ENCODE data around the gene MKX. TPM values are rescaled to one million over a fixed set of nuclear protein-coding genes. Genes with fewer than 3 reads are reported as not detected.

Gene MKX
- polyA plus RNA-seq, 3 donors, result not detected

- H2AFZ ChIP-seq (ENCODE audit: insufficient read depth, low read depth, low read length, poor library complexity, severe bottlenecking), result no peak overlapping the region
- H3K27me3 ChIP-seq (ENCODE audit: control insufficient read depth in 2 of 2, insufficient read depth in 2 of 2, low read length in 2 of 2), result no peaks in the 10 kb centered on the region
- H3K9me3 ChIP-seq (replicated peaks in 1 of 2; ENCODE audit: control insufficient read depth in 1 of 2, insufficient read depth in 1 of 2, low read length in 2 of 2), result no peaks in the 10 kb centered on the region
- H3K4me2 ChIP-seq (replicated peaks; ENCODE audit: extremely low read depth, low read length, poor library complexity, severe bottlenecking), result no peak overlapping the region
- TF ChIP-seq, protein P1, sequence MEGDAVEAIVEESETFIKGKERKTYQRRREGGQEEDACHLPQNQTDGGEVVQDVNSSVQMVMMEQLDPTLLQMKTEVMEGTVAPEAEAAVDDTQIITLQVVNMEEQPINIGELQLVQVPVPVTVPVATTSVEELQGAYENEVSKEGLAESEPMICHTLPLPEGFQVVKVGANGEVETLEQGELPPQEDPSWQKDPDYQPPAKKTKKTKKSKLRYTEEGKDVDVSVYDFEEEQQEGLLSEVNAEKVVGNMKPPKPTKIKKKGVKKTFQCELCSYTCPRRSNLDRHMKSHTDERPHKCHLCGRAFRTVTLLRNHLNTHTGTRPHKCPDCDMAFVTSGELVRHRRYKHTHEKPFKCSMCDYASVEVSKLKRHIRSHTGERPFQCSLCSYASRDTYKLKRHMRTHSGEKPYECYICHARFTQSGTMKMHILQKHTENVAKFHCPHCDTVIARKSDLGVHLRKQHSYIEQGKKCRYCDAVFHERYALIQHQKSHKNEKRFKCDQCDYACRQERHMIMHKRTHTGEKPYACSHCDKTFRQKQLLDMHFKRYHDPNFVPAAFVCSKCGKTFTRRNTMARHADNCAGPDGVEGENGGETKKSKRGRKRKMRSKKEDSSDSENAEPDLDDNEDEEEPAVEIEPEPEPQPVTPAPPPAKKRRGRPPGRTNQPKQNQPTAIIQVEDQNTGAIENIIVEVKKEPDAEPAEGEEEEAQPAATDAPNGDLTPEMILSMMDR (IDR thresholded peaks at IDR 0.05), result no peak
- WGBS (ENCODE audit: insufficient coverage), result no CpG with 5 or more reads among the region's 1 CpG
- no peak overlapping the region for H3K4me3 ChIP-seq (replicated peaks in 1 of 3; ENCODE audit: low read depth in 2 of 3, low read length in 3 of 3)
- H3K27ac ChIP-seq (ENCODE audit: low read depth in 1 of 2, low read length in 2 of 2), result no peak overlapping the region
- DNase-seq, result no peak
- no peaks in the 10 kb centered on the region for H3K79me2 ChIP-seq (ENCODE audit: insufficient read depth, low read length)
- Mint-ChIP-seq H3K9me3 (peaks cover 2 to 8% (median 5%) of the 10 kb centered on the region in 7 donors), H3K4me3 (no peak overlapping the region), H3K36me3 (no peaks in the 10 kb centered on the region), H3K4me1 (no peaks in the 10 kb centered on the region), H3K27me3 (ENCODE audit: low read depth in 3 of 3) (peaks cover 0 to 4% (median 0%) of the 10 kb centered on the region in 3 donors), H3K27ac (no peak overlapping the region)
- no peaks in the 10 kb centered on the region for H3K4me1 ChIP-seq (ENCODE audit: control insufficient read depth in 1 of 2, insufficient read depth in 2 of 2, low read length in 2 of 2)
- H3K36me3 ChIP-seq (replicated peaks in 1 of 2; ENCODE audit: control insufficient read depth in 1 of 2, insufficient read depth in 2 of 2, low read length in 2 of 2), result no peaks in the 10 kb centered on the region
- H4K20me1 ChIP-seq (ENCODE audit: insufficient read depth, low read length), result no peaks in the 10 kb centered on the region
- intact Hi-C loops (cut with micrococcal nuclease), result no loop called here
- no peak overlapping the region for H3K9ac ChIP-seq (ENCODE audit: insufficient read depth, low read length, poor library complexity, severe bottlenecking)
Observed at GRCh38 chr10:27636816-27637215, 108.8 kb downstream of the MKX start.

- H3K4me3 ChIP-seq (replicated peaks in 1 of 3; ENCODE audit: low read depth in 2 of 3, low read length in 3 of 3), result no peak overlapping the region
- peaks cover 2 to 5% (median 4%) of the 10 kb centered on the region in 7 donors for H3K9me3 Mint-ChIP-seq
- H2AFZ ChIP-seq (ENCODE audit: insufficient read depth, low read depth, low read length, poor library complexity, severe bottlenecking), result no peak overlapping the region
- DNase-seq, result no peak
- no peak overlapping the region for H3K27ac Mint-ChIP-seq
- H3K27me3 ChIP-seq (ENCODE audit: control insufficient read depth in 2 of 2, insufficient read depth in 2 of 2, low read length in 2 of 2), result no peaks in the 10 kb centered on the region
- peaks cover 0 to 4% (median 0%) of the 10 kb centered on the region in 3 donors for H3K27me3 Mint-ChIP-seq (ENCODE audit: low read depth in 3 of 3)
- no peak overlapping the region for H3K27ac ChIP-seq (ENCODE audit: low read depth in 1 of 2, low read length in 2 of 2)
- no peaks in the 10 kb centered on the region for H4K20me1 ChIP-seq (ENCODE audit: insufficient read depth, low read length)
- WGBS (ENCODE audit: insufficient coverage), result no CpG with 5 or more reads among the region's 2 CpGs
- H3K4me3 Mint-ChIP-seq, result no peak overlapping the region
- H3K4me1 Mint-ChIP-seq, result no peaks in the 10 kb centered on the region
- TF ChIP-seq, protein P1 (IDR thresholded peaks at IDR 0.05), result no peak
- H3K9ac ChIP-seq (ENCODE audit: insufficient read depth, low read length, poor library complexity, severe bottlenecking), result no peak overlapping the region
- no peak overlapping the region for H3K4me2 ChIP-seq (replicated peaks; ENCODE audit: extremely low read depth, low read length, poor library complexity, severe bottlenecking)
- H3K36me3 Mint-ChIP-seq, result no peaks in the 10 kb centered on the region
- no peaks in the 10 kb centered on the region for H3K4me1 ChIP-seq (ENCODE audit: control insufficient read depth in 1 of 2, insufficient read depth in 2 of 2, low read length in 2 of 2)
- intact Hi-C loops (cut with micrococcal nuclease), result no loop called here
- H3K9me3 ChIP-seq (replicated peaks in 1 of 2; ENCODE audit: control insufficient read depth in 1 of 2, insufficient read depth in 1 of 2, low read length in 2 of 2), result no peaks in the 10 kb centered on the region
- H3K79me2 ChIP-seq (ENCODE audit: insufficient read depth, low read length), result no peaks in the 10 kb centered on the region
- H3K36me3 ChIP-seq (replicated peaks in 1 of 2; ENCODE audit: control insufficient read depth in 1 of 2, insufficient read depth in 2 of 2, low read length in 2 of 2), result no peaks in the 10 kb centered on the region
Observed at GRCh38 chr10:27635699-27636270, 109.8 kb downstream of the MKX start.
